Left hindlimb (tissue), 1 donor: ENCODE results near the gene CGREF1.
"Not testable (repeated sequence)": the region's sequence is repeated elsewhere in the genome, so short reads cannot be mapped to it uniquely, and the experiment has no call there.

Experiments
- DNase-seq: peaks from one replicate; pipeline ENCODE4 v3.0.0-alpha.2; 2018

CGREF1 gene

GRCh38 chr2:27110603-27111352, 8.2 kb downstream of the CGREF1 start:
- DNase-seq, result not testable (repeated sequence)

DNA sequence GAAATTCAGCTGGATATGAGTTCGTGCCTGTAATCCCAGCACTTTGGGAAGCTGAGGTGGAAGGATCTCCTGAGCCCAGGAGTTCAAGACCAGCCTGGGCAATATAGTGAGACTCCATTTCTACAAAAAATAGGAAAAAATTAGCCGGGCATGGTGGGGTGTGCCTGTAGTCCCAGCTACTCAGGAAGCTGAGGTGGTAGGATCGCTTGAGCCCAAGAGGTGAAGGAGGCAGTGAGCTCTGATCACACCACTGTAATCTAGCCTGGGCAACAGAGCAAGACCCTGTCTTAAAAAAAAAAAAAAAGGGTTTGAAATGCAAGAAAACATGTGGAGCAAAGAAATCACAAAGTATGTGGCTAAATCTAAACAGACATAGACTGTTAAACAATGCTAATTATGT, 9.8 kb downstream of the CGREF1 start:
- DNase-seq, result no peak

GRCh38 chr2:27108221-27108620, 10.7 kb downstream of the CGREF1 start:
- no peak for DNase-seq

- no peak for DNase-seq
These were observed 12.9 kb downstream of the CGREF1 start for GRCh38 chr2:27105981-27106380.

DNA sequence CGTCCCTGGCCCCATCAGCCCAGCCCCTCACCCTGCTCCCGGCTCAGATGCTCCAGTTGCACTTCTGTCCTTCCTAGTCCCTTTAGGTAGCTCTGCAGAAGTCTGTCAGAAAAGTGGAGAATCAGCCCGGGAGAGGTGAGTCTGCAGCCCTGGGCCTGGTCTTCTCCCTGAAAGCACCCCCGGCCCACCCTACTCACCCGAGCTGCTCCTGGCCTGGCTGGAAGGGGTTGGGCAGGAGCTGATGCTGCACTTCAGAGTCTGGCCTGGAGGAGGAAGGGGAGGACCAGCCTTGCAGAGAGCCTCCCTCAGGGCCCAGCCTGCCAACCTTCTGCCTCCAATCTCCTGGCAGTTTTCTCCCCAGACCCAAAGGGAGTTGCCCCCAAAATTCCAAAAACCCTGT, 16.6 kb downstream of the CGREF1 start:
- no peak for DNase-seq

- DNase-seq, result no peak
These were observed 18.9 kb downstream of the CGREF1 start for GRCh38 chr2:27100036-27100435.

DNA sequence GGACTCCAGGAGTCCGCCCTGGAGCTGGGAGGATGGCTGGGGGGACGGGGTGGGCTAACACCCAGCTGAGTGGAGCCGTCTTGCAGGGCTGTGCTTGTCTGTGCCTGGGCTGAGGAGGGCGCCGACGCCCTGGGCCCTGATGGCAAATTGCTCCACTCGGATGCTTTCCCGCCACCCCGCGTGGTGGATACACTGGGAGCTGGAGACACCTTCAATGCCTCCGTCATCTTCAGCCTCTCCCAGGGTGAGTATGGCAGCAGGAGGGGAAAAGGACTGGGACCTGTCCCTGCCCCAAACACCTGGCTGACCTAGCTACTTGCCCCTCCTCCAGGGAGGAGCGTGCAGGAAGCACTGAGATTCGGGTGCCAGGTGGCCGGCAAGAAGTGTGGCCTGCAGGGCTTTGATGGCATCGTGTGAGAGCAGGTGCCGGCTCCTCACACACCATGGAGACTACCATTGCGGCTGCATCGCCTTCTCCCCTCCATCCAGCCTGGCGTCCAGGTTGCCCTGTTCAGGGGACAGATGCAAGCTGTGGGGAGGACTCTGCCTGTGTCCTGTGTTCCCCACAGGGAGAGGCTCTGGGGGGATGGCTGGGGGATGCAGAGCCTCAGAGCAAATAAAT, 19.5 kb downstream of the CGREF1 start:
- DNase-seq, result no peak

GRCh38 chr2:27097341-27097740, 21.6 kb downstream of the CGREF1 start:
- DNase-seq, result no peak

- no peak for DNase-seq
These were observed 22.1 kb downstream of the CGREF1 start for GRCh38 chr2:27096748-27097297.

GRCh38 chr2:27095745-27096651, 22.9 kb downstream of the CGREF1 start:
- no peak for DNase-seq

DNA sequence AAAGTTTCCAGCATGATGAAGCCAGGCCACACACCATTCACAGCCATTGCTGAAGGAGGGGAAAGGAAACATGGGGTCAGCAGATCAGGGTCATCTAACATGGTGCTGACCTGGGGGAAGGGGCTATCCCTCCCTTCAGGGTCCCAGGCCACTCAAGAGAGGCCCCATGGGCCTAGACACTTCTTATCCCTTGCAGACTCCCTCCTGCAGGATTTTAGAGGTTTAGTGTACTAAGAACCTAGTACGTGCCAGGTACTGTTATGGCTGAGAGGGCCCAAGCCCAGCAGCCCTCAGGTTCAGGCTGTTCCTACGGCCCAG, 23.5 kb downstream of the CGREF1 start:
- no peak for DNase-seq

DNA sequence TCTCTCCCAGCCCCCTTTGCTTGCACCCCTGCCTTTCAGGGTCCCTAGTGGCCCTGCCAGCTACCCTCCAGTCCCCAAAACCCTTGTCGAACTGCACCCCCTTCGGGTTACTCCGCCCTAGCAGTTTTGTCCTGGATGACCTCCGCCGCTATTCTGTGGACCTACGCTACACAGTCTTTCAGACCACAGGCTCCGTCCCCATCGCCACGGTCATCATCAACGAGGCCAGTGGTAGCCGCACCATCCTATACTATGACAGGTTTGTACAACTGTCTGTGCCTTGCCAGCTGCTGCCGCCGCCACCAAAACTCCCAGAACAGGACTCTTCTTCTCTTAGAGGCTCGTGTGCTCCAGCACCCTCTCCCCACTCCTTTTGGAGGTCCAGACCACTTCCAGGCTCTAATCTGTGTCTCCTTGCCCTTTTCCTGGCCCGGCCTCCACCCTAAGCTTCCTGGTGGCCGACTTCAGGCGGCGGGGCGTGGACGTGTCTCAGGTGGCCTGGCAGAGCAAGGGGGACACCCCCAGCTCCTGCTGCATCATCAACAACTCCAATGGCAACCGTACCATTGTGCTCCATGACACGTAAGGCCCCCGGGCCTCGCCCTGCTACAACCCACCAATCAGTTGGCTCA, 24.5 kb downstream of the CGREF1 start:
- peak; percentile 14 for DNase-seq

GRCh38 chr2:27093430-27094352, 25.2 kb downstream of the CGREF1 start:
- peak; percentile 3 for DNase-seq

DNA sequence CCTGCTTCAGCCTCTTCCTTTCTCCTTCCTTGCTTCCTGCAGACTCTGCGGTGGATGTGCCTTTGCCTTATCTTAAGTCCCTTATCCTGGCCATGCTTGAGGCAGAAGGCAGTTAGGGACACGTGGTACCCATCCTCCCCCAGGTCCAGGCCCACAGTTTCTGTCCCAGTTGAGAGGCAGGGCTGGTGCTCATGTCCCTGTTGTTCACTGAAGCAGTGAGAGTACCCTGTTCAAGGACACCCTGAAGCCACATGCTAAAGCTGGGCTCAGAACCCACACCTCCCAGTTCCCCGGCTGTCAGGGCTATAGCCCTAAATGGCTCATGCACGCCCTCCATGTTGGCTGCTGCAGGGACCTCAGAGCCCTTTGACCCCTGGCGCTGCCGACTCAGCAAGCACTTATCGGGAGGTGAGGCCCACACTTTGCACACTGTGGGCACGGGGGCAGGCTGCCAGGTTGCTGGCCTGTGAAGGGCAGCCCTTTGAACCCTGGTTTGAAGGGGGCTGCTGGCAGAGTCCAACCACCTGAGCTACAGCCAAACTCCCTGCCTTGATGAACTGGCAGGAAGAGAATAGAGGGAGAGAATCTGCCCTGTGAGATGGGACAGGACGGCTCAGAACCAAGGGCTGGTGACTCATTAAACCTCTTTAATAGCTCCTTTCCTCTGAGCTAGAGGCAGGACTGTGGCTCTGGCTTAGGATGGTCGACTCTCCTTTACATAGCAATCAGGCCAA, 26.1 kb downstream of the CGREF1 start:
- DNase-seq, result peak; percentile 31

DNA sequence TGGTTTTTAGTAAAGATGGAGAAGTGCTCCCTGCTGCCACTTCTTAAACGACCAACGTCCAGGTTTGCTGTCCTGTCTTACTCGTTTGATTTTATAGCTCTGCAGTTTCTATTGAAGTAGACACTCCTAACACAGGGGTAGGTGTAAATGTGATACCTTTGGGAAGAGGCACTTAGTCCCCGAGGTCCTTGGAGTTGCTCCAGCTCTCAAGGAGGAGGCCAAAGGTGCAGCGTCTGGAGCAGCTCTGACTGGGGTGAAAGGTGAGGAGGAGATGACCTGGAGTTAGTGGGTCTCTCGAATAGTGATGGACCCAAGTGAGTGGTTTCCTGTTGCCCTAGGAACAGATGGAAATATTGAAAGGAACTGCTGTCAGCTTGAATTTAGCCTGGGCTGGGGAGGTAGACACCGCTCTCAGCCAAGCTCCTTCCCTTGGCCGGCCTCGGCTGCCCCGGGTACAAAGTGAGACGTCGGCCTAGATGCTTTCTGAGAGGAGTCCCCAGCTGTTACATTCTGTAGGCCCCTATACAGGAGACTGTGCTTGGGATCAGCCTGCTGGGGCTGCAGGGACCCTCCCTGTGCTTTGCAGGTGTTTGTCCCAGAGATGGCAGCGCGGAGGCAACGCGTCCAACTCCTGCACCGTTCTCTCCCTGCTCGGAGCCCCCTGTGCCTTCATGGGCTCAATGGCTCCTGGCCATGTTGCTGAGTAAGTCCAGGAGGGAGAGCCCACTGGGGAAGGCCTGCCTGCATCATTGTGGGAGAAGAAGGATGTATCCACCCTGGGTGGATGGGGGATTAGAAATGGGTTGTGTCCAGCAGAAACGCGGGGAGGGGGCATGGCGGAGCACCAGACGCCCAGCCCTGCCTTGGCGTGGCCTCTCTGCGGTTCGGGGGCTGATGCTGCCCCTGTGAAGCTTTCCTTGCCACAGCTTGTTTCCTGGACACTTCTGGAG, 26.9 kb downstream of the CGREF1 start:
- DNase-seq, result peak; percentile 13

- DNase-seq, result peak; percentile 22
These were observed 29.6 kb downstream of the CGREF1 start for GRCh38 chr2:27089111-27089954.

- DNase-seq, result peak; percentile 12
These were observed 30.3 kb downstream of the CGREF1 start for GRCh38 chr2:27088634-27089033.

DNA sequence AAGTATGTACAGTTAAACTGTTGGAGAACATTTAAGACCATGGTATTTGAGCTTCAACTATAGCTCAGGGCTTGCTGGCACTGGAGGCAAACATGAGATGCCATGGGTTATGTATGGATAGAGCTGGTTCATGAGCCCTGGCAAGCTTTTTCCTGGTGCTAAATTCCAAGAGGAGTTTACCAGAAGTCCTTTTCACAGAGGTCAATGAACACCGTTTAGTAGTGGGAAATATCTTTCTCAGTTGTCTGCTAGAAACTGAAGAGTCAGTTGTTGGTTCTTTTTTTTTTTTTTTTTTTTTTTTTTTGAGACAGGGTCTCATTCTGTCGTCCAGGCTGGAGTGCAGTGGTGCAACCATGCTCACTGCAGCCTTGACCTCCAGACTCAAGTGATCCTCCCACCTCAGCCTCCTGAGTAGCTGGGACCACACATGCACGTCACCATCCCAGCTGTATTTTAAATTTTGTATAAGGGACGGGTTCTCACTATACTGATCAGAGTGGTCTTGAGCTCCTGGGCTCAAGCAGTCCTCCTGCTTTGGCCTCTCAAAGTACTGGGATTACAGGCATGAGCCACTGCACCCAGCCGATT, 31.0 kb downstream of the CGREF1 start:
- DNase-seq, result peak; percentile 13
